Peyer's patch (tissue), 4 donors: ENCODE data around the gene DPYD.

ENCODE experiments used
- CTCF ChIP-seq, 6 experiments: fragments of 450-650 bp in 4 of 6; fragments of 200-600 bp in 2 of 6; sonication (generic) in 1 of 6; IDR thresholded peaks; one replicate each; pipeline ENCODE4 v1.5.1; 2017 to 2019; ENCODE audit warnings: antibody characterized with exemption in 6 of 6, mild to moderate bottlenecking in 3 of 6, moderate library complexity in 1 of 6
- POLR2A ChIP-seq, 2 donors: fragments of 450-650 bp; IDR thresholded peaks; one replicate each; pipeline ENCODE4 v1.5.1; 2017; ENCODE audit warnings: antibody characterized with exemption in 2 of 2, mild to moderate bottlenecking in 2 of 2, moderate library complexity in 2 of 2

DNA sequence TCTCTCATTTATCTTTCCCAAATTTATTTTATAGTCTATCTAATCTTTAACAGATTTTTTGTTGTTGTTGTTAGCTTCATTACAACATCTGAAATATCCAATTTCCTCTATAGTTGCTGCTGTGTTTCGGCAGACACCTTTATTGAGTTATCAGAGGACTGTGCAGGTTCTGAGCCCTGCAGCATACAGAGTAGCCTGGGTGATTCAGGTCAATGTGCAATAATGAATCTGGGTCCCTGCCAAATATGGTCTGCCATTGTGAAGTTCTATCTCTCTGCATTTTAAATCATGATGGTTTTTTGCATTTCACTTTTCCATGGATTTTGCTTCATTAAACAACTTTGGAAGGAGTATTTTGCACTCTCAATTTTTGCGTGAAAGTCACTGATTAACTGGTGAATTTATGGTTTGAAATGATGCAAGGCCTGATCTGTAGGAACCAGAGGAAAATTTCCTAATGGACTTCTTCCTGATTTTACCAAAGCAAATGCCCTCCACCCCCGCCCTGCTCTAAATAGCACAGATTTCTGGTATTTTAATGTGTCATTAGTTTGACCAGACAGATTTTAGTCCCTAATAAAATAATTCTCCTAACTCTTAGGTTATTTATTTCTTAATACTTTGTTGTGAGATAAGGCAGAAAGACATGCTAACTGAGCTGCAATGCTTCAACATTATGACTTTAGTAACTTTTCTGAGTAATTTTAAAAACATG, 797.0 kb downstream of the DPYD start:
- TF ChIP-seq POLR2A (IDR thresholded peaks at IDR 0.05): no peak
- no peak for TF ChIP-seq CTCF (IDR thresholded peaks at IDR 0.05)
